Smooth muscle cell (in vitro differentiated cells): Measurements from ENCODE around the gene TTLL10. TPM values are rescaled to one million over a fixed set of nuclear protein-coding genes. Genes with fewer than 3 reads are reported as not detected.

Experiments
- DNase-seq: peaks from one replicate; lab custom pipeline; 2025; ENCODE audit not compliant: unreplicated experiment; lab: John Stamatoyannopoulos, UW
- H2AFZ ChIP-seq: fragments of 200-600 bp; sonication (generic); 2 replicates; pipeline ENCODE4 v1.6.0; 2016; ENCODE audit warnings: antibody characterized with exemption, low read depth, mild to moderate bottlenecking
- H3F3A ChIP-seq: fragments of 200-600 bp; sonication (generic); 2 replicates; pipeline ENCODE4 v1.6.0; 2017; ENCODE audit warnings: antibody characterized with exemption, low read depth
- H3K27ac ChIP-seq: fragments of 200-600 bp; sonication (generic); 2 replicates; pipeline ENCODE4 v1.5.1; 2016; ENCODE audit warnings: low read depth, mild to moderate bottlenecking
- H3K27me3 ChIP-seq: fragments of 200-600 bp; sonication (generic); 2 replicates; pipeline ENCODE4 v1.6.1; 2016; ENCODE audit warnings: low read depth, mild to moderate bottlenecking
- H3K36me3 ChIP-seq: fragments of 200-600 bp; sonication (generic); 2 replicates; pipeline ENCODE4 v1.5.1; 2016; ENCODE audit warnings: low read depth
- H3K4me1 ChIP-seq: fragments of 200-600 bp; sonication (generic); 2 replicates; pipeline ENCODE4 v1.5.1; 2016; ENCODE audit warnings: low read depth
- H3K4me2 ChIP-seq: fragments of 200-600 bp; sonication (generic); 2 replicates; pipeline ENCODE4 v1.6.0; 2016; ENCODE audit warnings: mild to moderate bottlenecking
- H3K4me3 ChIP-seq: fragments of 200-600 bp; sonication (generic); 2 replicates; pipeline ENCODE4 v1.5.1; 2016; ENCODE audit warnings: mild to moderate bottlenecking
- H3K79me2 ChIP-seq: fragments of 200-600 bp; sonication (generic); 2 replicates; pipeline ENCODE4 v1.6.0; 2016; ENCODE audit warnings: low read depth, mild to moderate bottlenecking
- H3K9ac ChIP-seq: fragments of 200-600 bp; sonication (generic); 2 replicates; pipeline ENCODE4 v1.6.0; 2016; ENCODE audit warnings: low read depth
- H3K9me3 ChIP-seq: fragments of 200-600 bp; sonication (generic); replicated peaks from 2 replicates; pipeline ENCODE4 v1.5.1; 2016; ENCODE audit warnings: low read depth
- H4K20me1 ChIP-seq: fragments of 200-600 bp; sonication (generic); 2 replicates; pipeline ENCODE4 v1.6.0; 2016; ENCODE audit warnings: low read depth
- WGBS: methylation state at CpG from one replicate; pipeline ENCODE4 v1.1.7; 2016; ENCODE audit warnings: low lambda C conversion rate; 5-methylcytosine and 5-hydroxymethylcytosine counted together
- polyA plus RNA-seq: library from polyadenylated mRNA; unstranded; fragments of >200 nt; fragmentation: Nextera tagmentation; extraction: Ambion mirVana; gene quantifications from 2 replicates; pipeline ENCODE4 v1.2.1, GENCODE V29; 2016
- total RNA-seq: library from RNA; depleted of rRNA; stranded (reverse); fragments of >200 nt; gene quantifications from 2 replicates; pipeline ENCODE4 v1.2.3, GENCODE V29; 2014
- TF ChIP-seq, protein P1 (sequence below): fragments of 200-600 bp; sonication (generic); IDR thresholded peaks from 2 replicates; pipeline ENCODE4 v1.5.1; 2017; ENCODE audit warnings: borderline replicate concordance, mild to moderate bottlenecking, antibody characterized with exemption; ENCODE audit not compliant: insufficient read depth, poor library complexity, severe bottlenecking

TTLL10 gene
- total and polyA plus RNA-seq, 2 experiments from 2014 or later = not detected

DNA sequence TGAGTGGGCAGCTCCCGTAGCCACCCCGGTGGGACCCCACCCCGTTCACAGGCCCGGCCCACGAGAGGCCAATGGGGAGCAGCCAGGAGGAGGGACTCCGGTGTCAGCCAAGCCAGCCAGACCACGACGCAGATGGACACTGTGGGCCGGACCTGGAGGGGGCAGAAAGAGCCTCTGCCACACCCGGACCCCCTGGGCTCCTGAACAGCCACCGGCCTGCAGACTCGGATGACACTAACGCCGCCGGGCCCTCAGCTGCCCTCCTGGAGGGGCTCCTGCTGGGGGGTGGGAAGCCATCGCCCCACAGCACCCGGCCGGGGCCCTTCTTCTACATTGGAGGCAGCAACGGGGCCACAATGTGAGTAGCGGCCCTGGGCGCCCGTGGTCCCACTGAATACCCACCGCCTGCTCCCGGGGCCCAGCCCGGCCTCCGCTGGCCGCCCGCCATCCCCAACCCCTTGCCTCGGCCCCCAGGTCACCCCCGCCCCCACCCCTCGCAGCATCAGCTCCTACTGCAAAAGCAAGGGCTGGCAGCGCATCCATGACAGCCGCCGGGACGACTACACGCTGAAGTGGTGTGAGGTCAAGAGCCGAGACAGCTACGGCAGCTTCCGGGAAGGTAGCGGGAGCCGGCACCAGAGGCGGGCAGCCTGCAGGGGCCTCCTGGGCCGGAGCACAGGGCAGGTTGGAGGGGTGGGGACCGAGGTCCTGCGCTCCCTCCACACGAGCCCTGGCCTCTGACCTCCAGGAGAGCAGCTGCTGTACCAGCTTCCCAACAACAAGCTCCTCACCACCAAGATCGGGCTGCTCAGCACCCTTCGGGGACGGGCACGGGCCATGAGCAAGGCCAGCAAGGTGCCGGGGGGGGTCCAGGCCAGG is 6.5 kb downstream of the TTLL10 start:
- TF ChIP-seq, protein P1, sequence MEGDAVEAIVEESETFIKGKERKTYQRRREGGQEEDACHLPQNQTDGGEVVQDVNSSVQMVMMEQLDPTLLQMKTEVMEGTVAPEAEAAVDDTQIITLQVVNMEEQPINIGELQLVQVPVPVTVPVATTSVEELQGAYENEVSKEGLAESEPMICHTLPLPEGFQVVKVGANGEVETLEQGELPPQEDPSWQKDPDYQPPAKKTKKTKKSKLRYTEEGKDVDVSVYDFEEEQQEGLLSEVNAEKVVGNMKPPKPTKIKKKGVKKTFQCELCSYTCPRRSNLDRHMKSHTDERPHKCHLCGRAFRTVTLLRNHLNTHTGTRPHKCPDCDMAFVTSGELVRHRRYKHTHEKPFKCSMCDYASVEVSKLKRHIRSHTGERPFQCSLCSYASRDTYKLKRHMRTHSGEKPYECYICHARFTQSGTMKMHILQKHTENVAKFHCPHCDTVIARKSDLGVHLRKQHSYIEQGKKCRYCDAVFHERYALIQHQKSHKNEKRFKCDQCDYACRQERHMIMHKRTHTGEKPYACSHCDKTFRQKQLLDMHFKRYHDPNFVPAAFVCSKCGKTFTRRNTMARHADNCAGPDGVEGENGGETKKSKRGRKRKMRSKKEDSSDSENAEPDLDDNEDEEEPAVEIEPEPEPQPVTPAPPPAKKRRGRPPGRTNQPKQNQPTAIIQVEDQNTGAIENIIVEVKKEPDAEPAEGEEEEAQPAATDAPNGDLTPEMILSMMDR = no peak
- H3K36me3 ChIP-seq = no peaks in the 10 kb centered on the region
- no peak overlapping the region for H3K9ac ChIP-seq
- H3K27ac ChIP-seq = no peak overlapping the region
- H4K20me1 ChIP-seq = no peaks in the 10 kb centered on the region
- no peak overlapping the region for H3K4me3 ChIP-seq
- H3K4me2 ChIP-seq = no peak overlapping the region
- WGBS = 92% methylated on average over 48 of the region's 51 CpGs
- H3K27me3 ChIP-seq = no peaks in the 10 kb centered on the region
- H3F3A ChIP-seq = no peaks in the 10 kb centered on the region
- DNase-seq = no peak
- H3K4me1 ChIP-seq = no peaks in the 10 kb centered on the region
- H3K9me3 ChIP-seq = no peaks in the 10 kb centered on the region
- no peak overlapping the region for H2AFZ ChIP-seq
- no peaks in the 10 kb centered on the region for H3K79me2 ChIP-seq

DNA sequence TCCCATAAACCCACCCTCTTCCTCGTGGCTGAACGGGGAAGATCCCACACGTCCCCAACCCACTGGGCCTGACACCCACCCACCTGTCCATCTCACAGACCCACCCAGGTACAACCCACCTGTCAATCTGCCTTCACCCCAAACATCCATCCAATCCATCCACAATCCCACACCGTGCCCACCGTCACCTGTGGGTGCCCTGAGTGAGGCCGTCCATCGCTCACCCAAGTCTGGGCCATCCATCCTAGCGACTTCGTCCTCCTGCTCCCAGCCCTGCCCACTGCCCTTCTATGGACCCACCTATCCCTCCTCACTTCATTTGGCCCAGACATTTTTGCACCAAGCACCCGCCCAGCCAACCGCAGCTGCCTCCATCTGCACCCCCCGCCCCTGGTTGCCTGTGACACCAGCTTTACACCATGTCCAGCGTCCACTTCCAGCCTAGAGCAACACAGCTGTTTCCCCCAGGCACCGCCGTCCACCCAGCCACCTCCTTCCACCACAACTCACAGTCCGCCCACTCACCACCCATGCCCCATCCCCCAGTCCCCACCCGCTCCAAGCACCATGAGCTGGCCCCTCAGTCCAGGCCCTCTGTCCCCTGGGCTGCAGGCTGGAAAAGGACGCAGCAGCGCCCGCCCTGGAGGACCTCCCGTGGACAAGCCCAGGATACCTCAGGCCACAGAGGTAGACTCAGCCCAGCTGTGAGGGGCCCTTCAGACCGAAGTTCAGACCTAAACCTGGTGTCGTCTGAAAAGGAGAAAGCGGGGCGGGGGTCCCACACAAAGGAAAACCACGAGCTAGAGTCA is 7.7 kb downstream of the TTLL10 start:
- 90% methylated on average over 23 of the region's 26 CpGs for WGBS
- H3K9me3 ChIP-seq = no peaks in the 10 kb centered on the region
- no peak overlapping the region for H3K4me3 ChIP-seq
- H3F3A ChIP-seq = no peaks in the 10 kb centered on the region
- H2AFZ ChIP-seq = no peak overlapping the region
- H3K79me2 ChIP-seq = no peaks in the 10 kb centered on the region
- H3K27ac ChIP-seq = no peak overlapping the region
- TF ChIP-seq, protein P1 = no peak
- H3K27me3 ChIP-seq = no peaks in the 10 kb centered on the region
- H3K36me3 ChIP-seq = no peaks in the 10 kb centered on the region
- no peaks in the 10 kb centered on the region for H4K20me1 ChIP-seq
- DNase-seq = no peak
- no peak overlapping the region for H3K4me2 ChIP-seq
- no peak overlapping the region for H3K9ac ChIP-seq
- H3K4me1 ChIP-seq = no peaks in the 10 kb centered on the region

DNA sequence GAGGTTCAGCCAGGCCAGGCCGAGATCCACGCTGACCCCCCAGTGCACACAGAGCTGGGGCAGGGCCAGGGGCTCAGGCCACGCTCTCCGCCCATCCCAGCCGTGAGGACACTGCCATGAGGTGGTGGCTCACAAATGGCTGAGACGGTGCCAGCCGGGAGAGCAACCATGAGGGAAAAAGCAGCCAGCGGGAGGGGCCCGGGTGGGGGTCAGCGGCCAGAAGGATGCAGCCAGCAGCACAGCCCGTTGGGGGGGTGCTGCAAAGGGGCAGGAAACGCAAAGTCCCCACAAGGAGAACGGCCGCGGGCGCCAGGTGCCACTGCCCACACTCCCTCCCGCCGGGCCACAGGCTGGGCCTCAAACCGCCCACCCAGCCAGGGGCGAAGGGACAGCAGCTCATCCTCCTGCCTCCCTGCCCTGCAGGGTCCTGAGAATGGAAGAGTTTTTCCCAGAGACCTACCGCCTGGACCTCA is 8.3 kb downstream of the TTLL10 start:
- H3K9me3 ChIP-seq = no peaks in the 10 kb centered on the region
- no peak overlapping the region for H3K9ac ChIP-seq
- H3K4me2 ChIP-seq = no peak overlapping the region

More for the DNA sequence above, 8.3 kb downstream of the TTLL10 start:
- no peak for DNase-seq
- Histone ChIP-seq H3K27me3 (no peaks in the 10 kb centered on the region), H3F3A (no peaks in the 10 kb centered on the region), H3K4me3 (no peak overlapping the region), H3K79me2 (no peaks in the 10 kb centered on the region), H4K20me1 (no peaks in the 10 kb centered on the region), H3K36me3 (no peaks in the 10 kb centered on the region), H2AFZ (no peak overlapping the region), H3K4me1 (no peaks in the 10 kb centered on the region), H3K27ac (no peak overlapping the region)
- WGBS = 86% methylated on average over 21 of the region's 21 CpGs
- TF ChIP-seq, protein P1 = no peak
